T-helper 1 cell (primary cell): Measurements from ENCODE around the gene OSBP.
A peak's percentile ranks its signal among the peaks of the same experiment; 100 is the strongest.
"Not testable (repeated sequence)": the region's sequence is repeated elsewhere in the genome, so short reads cannot be mapped to it uniquely, and the experiment has no call there.

Experiments
- DNase-seq, 5 donors: peaks; one replicate each; pipeline ENCODE4 v3.0.0-alpha.2; 2012 to 2020

OSBP gene

GRCh38 chr11:59552844-59553243 is 62.7 kb downstream of the OSBP start:
- no peak for DNase-seq

- DNase-seq, result no peak
Observed at GRCh38 chr11:59551659-59552521, 63.7 kb downstream of the OSBP start.

GRCh38 chr11:59550842-59551658 is 64.5 kb downstream of the OSBP start:
- peak; percentile 38 to 80 (median 66) for DNase-seq

GRCh38 chr11:59550368-59550841 is 65.2 kb downstream of the OSBP start:
- DNase-seq, result peak; percentile 65 to 88 (median 79)

DNA sequence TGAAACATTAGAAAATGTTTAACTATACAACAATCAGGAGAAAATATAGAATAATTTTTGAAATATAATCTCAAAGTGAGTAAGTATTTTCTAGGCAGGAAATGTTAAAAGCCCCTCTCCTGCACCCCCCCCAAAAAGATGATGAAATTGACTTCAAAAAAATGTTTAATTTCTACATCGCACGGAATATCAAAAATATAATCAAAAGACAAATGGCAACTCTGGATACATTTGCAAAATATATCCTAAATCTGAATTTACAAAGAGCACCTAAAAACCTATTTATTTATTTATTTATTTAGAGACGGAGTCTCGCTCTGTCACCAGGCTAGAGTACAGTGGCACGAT is 67.3 kb downstream of the OSBP start:
- DNase-seq, result no peak

- DNase-seq, result not testable (repeated sequence)
Observed at GRCh38 chr11:59547605-59548308, 67.8 kb downstream of the OSBP start.

DNA sequence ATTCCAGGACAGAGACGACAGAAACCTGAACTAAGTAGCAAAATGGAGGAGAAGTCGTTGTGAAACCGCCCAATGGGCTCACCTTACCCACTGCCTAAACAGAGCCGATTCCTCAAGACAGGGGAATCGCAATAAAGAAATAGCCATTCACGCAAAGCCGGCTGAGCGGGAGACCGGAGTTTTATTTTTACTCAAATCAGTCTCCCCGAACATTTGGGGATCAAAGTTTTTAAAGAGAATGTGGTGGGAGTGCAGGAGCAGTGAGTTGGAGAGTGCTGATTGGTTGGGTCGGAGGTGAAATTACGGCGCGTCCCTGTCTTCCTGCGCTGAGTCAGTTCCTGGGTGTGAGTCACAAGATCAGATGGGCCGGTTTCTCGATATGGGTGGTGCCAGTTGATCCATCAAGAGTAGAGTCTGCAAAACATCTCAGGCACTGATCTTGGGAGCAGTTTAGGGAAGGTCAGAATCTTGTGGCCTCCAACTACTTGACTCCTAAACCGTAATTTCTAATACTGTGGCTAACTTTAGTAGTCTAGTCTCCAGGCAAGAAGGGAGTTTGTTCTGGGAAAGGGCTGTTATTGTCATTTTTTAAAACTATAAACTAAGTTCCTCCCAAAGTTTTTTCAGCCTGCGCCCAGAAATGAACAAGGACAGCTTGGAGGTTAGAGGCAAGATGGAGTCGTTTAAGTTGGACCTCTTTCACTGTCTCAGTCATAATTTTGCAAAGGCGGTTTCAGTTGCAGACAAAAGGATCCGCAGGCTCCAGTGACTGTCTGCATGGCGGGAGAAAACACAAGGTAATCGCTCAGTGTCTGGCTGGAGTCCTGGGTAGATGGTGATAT is 70.2 kb downstream of the OSBP start:
- DNase-seq, result peak in 1 of 5 donors; percentile 33

- DNase-seq, result no peak
Observed at GRCh38 chr11:59544869-59545178, 70.8 kb downstream of the OSBP start.

DNA sequence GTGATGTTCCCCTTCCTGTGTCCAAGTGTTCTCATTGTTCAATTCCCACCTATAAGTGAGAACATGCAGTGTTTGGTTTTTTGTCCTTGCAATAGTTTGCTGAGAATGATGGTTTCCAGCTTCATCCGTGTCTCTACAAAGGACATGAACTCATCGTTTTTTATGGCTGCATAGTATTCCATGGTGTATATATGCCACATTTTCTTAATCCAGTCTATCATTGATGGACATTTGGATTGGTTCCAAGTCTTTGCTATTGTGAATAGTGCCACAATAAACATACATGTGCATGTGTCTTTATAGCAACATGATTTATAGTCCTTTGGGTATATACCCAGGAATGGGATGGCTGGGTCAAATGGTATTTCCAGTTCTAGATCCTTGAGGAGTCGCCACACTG is 71.9 kb downstream of the OSBP start:
- DNase-seq, result not testable (repeated sequence)

DNA sequence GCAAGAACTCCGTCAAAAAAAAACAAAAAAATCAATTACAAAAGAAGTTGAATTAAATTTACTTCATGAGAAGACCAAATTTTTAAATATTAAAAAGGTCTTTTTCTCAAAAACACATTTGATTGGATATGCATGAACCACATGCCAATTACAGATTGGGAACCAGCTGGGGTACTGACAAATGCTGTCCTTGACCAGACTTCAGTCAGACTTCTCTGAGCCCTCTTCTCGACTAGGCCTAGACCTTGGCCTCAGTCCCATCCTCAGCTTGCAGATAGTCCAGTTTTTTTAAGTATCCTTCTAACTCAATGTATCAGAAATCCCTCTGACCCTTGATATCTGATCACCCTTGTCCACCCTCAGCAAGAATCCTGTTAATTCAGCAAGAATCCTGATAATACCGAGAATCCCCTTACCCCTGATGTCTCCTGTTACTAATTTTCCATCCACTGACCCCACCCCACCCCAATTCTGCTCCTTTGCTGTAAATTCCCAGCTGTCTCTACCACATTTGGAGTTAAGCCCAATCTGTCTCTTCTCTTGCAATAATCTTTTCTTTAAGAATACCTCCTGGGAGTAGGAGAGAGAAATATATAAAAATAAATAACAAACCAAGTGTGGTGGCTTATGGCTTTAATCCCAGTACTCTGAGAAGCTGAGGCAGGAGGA is 73.3 kb downstream of the OSBP start:
- DNase-seq, result no peak

- no peak for DNase-seq
Observed at GRCh38 chr11:59534676-59535075, 80.9 kb downstream of the OSBP start.

DNA sequence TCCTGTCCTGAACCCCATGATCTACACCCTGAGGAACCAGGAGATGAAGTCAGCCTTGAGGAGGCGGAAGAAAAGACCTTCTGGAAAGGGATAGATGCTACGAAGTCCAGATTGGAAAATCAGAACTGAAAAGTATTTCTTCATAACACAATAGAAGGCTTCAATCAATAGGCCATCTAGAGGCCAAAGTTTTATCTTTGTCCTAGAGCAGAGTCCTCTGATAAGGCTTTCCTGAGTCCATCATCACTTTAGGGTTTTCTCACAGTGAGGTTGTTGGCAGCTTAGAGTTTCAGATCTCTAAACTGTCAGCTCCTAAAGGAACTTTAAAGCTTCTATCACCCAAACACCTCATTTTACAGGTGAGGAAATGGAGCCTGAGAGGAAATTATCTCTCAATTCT is 83.0 kb downstream of the OSBP start:
- no peak for DNase-seq

DNA sequence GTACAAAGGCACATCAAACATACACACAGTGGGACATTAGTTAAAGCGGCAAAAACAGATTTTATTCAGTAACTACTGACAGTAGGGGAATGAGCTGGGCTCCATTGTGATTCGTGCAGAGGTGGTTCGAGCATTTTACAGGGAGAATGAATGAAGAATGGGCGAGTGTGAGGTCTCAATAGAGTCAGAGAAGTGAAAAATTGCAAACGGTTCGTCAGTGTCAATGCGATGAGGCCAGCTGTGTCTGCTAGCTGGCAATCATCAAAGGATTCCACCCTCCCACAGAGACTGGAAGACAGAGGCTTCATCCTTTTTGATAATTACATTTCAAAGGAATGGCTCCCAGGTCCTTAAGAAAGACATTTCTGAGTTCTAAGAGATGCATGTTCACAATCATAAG is 86.9 kb downstream of the OSBP start:
- DNase-seq, result no peak
